Transverse colon (tissue), 4 donors: ENCODE results near the gene SLC26A4. TPM values are rescaled to one million over a fixed set of nuclear protein-coding genes. Genes with fewer than 3 reads are reported as not detected.

Experiments
- DNase-seq: peaks from one replicate; pipeline ENCODE4 v3.0.0-alpha.2; 2019
- H3K27ac ChIP-seq, 4 donors: fragments of 200-600 bp; sonication (generic); 2 replicates each; pipeline ENCODE4 v1.5.1; 2016 to 2018; ENCODE audit warnings: inconsistent platforms in 4 of 4
- H3K27me3 ChIP-seq: fragments of 200-600 bp; sonication (generic); 2 replicates; pipeline ENCODE4 v1.5.1; 2017; ENCODE audit warnings: inconsistent platforms
- H3K36me3 ChIP-seq, 4 donors: fragments of 200-600 bp; sonication (generic); 2 replicates each; pipeline ENCODE4 v1.5.1; 2017 to 2019; ENCODE audit warnings: inconsistent platforms in 4 of 4
- H3K4me1 ChIP-seq, 4 donors: fragments of 200-600 bp; sonication (generic); 2 replicates each; pipeline ENCODE4 v1.5.1; 2017 to 2020; ENCODE audit warnings: inconsistent platforms in 4 of 4
- H3K4me3 ChIP-seq, 4 donors: fragments of 200-600 bp; sonication (generic); 1 replicate in 1 of 4; 2 replicates in 3 of 4; pipeline versions ENCODE4 v1.5.1 to v1.6.1; 2017 to 2019; ENCODE audit warnings: inconsistent platforms in 4 of 4
- H3K9me3 ChIP-seq, 2 donors: fragments of 200-600 bp; sonication (generic); 2 replicates each; pipeline ENCODE4 v1.5.1; 2017 to 2019; ENCODE audit warnings: inconsistent platforms in 2 of 2
- CTCF ChIP-seq, 5 experiments: fragments of 200-600 bp in 3 of 5; fragments of 450-650 bp in 2 of 5; sonication (generic) in 3 of 5; IDR thresholded peaks; 1 replicate in 2 of 5; 2 replicates in 3 of 5; pipeline ENCODE4 v1.5.1; 2016 to 2017; ENCODE audit warnings: antibody characterized with exemption in 5 of 5, inconsistent platforms in 3 of 5, mild to moderate bottlenecking in 2 of 5, moderate library complexity in 1 of 5
- EP300 ChIP-seq: sonication (generic); formaldehyde crosslinking; IDR thresholded peaks from one replicate; pipeline ENCODE4 v1.6.1; 2017; ENCODE audit warnings: antibody characterized with exemption, low read depth
- POLR2A ChIP-seq: fragments of 450-650 bp; IDR thresholded peaks from one replicate; pipeline ENCODE4 v1.6.1; 2016; ENCODE audit warnings: antibody characterized with exemption, mild to moderate bottlenecking, moderate library complexity
- POLR2AphosphoS5 ChIP-seq, 3 donors: sonication (generic); formaldehyde crosslinking; IDR thresholded peaks; one replicate each; pipeline ENCODE4 v1.6.1; 2016; ENCODE audit warnings: antibody characterized with exemption in 3 of 3
- WGBS, 2 donors: methylation state at CpG; one replicate each; pipeline ENCODE4 v1.1.5; 2018; ENCODE audit warnings: low coverage in 1 of 2; 5-methylcytosine and 5-hydroxymethylcytosine counted together
- in situ Hi-C, 4 donors: fragments of 200-750 bp; cut with MboI; loops; one replicate each; pipeline versions ENCODE4 v1.15.0 to v1.15.1; 2017; ENCODE audit warnings: low sequenced_read_pairs in 3 of 4, low pct_ligation_motif_present in 1 of 4, low pct_unique_long_range_greater_than_20kb in 1 of 4
- intact Hi-C: fragments of 100-400 bp; cut with DNase I; formaldehyde crosslinking; loops from one replicate; pipeline ENCODE4 v1.15.1; 2023; ENCODE audit warnings: low total_unique reads
- small RNA-seq, 4 donors: library from RNA; depleted of rRNA; stranded (forward); fragments of <200 nt; gene quantifications; one replicate each; pipeline ENCODE3, GENCODE V24; 2016
- total RNA-seq, 4 donors: library from RNA; depleted of rRNA; stranded (reverse); fragments of >200 nt; gene quantifications; one replicate each; pipeline ENCODE4 v1.1.0, GENCODE V29; 2016

The SLC26A4 gene
- total RNA-seq, 4 donors from 2014 or later, result 0.16 to 0.41 TPM; not detected in 2

GRCh38 chr7:107758667-107759066 is 98.0 kb downstream of the SLC26A4 start:
- Histone ChIP-seq H3K27ac (no peak overlapping the region), H3K4me3 (no peak overlapping the region), H3K4me1 (no peaks in the 10 kb centered on the region), H3K36me3 (peaks cover 0 to 36% (median 14%) of the 10 kb centered on the region in 4 donors), H3K27me3 (no peaks in the 10 kb centered on the region), H3K9me3 (no peaks in the 10 kb centered on the region)
- WGBS, 2 donors, result 100% methylated on average over 1 of the region's 1 CpG; no CpG with 5 or more reads in 1 of the 2 donors
- no peak for DNase-seq
- intact Hi-C loops, result no loop called here
- TF ChIP-seq POLR2A (no peak), POLR2AphosphoS5 (IDR thresholded peaks at IDR 0.05) (no peak), EP300 (no peak), CTCF (IDR thresholded peaks at IDR 0.05) (no peak)
- in situ Hi-C loops, result no loop called here

- no peaks in the 10 kb centered on the region for H3K4me1 ChIP-seq
- no peaks in the 10 kb centered on the region for H3K27me3 ChIP-seq
- no peaks in the 10 kb centered on the region for H3K9me3 ChIP-seq
- H3K27ac ChIP-seq, result no peak overlapping the region
- H3K4me3 ChIP-seq, result no peak overlapping the region
- DNase-seq, result no peak
- in situ Hi-C loops (no loop called here), intact Hi-C loops (no loop called here)
- WGBS, 2 donors, result 95 to 97% methylated on average over 2 of the region's 2 CpGs
- TF ChIP-seq POLR2A (no peak), POLR2AphosphoS5 (IDR thresholded peaks at IDR 0.05) (no peak), EP300 (no peak), CTCF (IDR thresholded peaks at IDR 0.05) (no peak)
- no peaks in the 10 kb centered on the region for H3K36me3 ChIP-seq
Measured at GRCh38 chr7:107767391-107767790, 106.8 kb downstream of the SLC26A4 start.

Small RNAs within 50 kb of the gene (small RNA-seq; reads per million reads assigned to genes)
- gene BANF1P5, result 0 reads per million in 4 donors

Other genes starting within 250 kb of the SLC26A4 start
- under 1 TPM in 1 of 4 donors, not detected in 3; 0.14 TPM for gene GPR22, start 190.8 kb upstream of the SLC26A4 start, total RNA-seq
- gene COG5, start 96.9 kb upstream of the SLC26A4 start, total RNA-seq, result 10 to 100 TPM; 15.7 to 48.2 (median 35.7) TPM
- gene DUS4L, start 96.9 kb upstream of the SLC26A4 start, total RNA-seq, result 10 to 100 TPM in 1 of 4 donors, 1 to 10 TPM in 3; 1.2 to 10.2 (median 4.4) TPM
- gene BCAP29, start 80.6 kb upstream of the SLC26A4 start, total RNA-seq, result 10 to 100 TPM in 3 of 4 donors, 1 to 10 TPM in 1; 8.6 to 96.5 (median 73.1) TPM
- gene CBLL1, start 83.3 kb downstream of the SLC26A4 start, total RNA-seq, result 10 to 100 TPM; 30.6 to 53.9 (median 38.8) TPM
- gene SLC26A3, start 142.4 kb downstream of the SLC26A4 start, total RNA-seq, result 1,000 to 10,000 TPM in 3 of 4 donors, 100 to 1,000 TPM in 1; 296 to 4,526 (median 2,822) TPM
- gene DLD, start 230.4 kb downstream of the SLC26A4 start, total RNA-seq, result 100 to 1,000 TPM in 3 of 4 donors, 10 to 100 TPM in 1; 46.0 to 131 (median 126) TPM